Vagina (tissue), 2 donors: ENCODE measurements around the gene TMEM121B.

Experiments used
- POLR2A ChIP-seq, 2 donors: fragments of 450-650 bp; IDR thresholded peaks; one replicate each; pipeline ENCODE4 v1.6.1; 2017; ENCODE audit warnings: antibody characterized with exemption in 2 of 2, mild to moderate bottlenecking in 2 of 2, moderate library complexity in 2 of 2
- POLR2AphosphoS5 ChIP-seq, 2 donors: sonication (generic); formaldehyde crosslinking; IDR thresholded peaks; one replicate each; pipeline ENCODE4 v1.9.0; 2017; ENCODE audit warnings: antibody characterized with exemption in 2 of 2, mild to moderate bottlenecking in 2 of 2, low read depth in 1 of 2; ENCODE audit not compliant: insufficient read depth in 1 of 2
- TF ChIP-seq, protein P1 (sequence below), 3 experiments: fragments of 450-650 bp in 2 of 3; fragments of 200-600 bp in 1 of 3; sonication (generic) in 1 of 3; IDR thresholded peaks; one replicate each; pipeline ENCODE4 v1.5.1; 2017 to 2019; ENCODE audit warnings: antibody characterized with exemption in 3 of 3, mild to moderate bottlenecking in 2 of 3, moderate library complexity in 2 of 3

DNA sequence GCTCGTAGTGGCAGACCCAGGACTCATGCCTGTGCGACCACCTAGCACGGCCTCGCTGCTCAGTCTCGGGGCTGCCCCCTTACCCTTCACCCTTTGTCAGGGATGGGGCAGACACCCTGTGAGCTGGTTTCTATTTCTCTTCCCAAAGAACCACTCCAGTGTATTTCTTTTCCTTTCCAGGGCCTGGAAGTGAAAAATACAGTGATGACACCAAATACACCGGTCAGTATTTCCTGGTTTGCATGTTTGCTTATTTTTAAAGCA, 13.7 kb downstream of the TMEM121B start:
- TF ChIP-seq, protein P1, sequence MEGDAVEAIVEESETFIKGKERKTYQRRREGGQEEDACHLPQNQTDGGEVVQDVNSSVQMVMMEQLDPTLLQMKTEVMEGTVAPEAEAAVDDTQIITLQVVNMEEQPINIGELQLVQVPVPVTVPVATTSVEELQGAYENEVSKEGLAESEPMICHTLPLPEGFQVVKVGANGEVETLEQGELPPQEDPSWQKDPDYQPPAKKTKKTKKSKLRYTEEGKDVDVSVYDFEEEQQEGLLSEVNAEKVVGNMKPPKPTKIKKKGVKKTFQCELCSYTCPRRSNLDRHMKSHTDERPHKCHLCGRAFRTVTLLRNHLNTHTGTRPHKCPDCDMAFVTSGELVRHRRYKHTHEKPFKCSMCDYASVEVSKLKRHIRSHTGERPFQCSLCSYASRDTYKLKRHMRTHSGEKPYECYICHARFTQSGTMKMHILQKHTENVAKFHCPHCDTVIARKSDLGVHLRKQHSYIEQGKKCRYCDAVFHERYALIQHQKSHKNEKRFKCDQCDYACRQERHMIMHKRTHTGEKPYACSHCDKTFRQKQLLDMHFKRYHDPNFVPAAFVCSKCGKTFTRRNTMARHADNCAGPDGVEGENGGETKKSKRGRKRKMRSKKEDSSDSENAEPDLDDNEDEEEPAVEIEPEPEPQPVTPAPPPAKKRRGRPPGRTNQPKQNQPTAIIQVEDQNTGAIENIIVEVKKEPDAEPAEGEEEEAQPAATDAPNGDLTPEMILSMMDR (IDR thresholded peaks at IDR 0.05) = no peak
- TF ChIP-seq POLR2A (IDR thresholded peaks at IDR 0.05) (no peak), POLR2AphosphoS5 (IDR thresholded peaks at IDR 0.05; ENCODE audit: insufficient read depth in 1 of 2, low read depth in 1 of 2) (no peak)
